Measurements from ENCODE around the gene UVRAG.

DNA sequence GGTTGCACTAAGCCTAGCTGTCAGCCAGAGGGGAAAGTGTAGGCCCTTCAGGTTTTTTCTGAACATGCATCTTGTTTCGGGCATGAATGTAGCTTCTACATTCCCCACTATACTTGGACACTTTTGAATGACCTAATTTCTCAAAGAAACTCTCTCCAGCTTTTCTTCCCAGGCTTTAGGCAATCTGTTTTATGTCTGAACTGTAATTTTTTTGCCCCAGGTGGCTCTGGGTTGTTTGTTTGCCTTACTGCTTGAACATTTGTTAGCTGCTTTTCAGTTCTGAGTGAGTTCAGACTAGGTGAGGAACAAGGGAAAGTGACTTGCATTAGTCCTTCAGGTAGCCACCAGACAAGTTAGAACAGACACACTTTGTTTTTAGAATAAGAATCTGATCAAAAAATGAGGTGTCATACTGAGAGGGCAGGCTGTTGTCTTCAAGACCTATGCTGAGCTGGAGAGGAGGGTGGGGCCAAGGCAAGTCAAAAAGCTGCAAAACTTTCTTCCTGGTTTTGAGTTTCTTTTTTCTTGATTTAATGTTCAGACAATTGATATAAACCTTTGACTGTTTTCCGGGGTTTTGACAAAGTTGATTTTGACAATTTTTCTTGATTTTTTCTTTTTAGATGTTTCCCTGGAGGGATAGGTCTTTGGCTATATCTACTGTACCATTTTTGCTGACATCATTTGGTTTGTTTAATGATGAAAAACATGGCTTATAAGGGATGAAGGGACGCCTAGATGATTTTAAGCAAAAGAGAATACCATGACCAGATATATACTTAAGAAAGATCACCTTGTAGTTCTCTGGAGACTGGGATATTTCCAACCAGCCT lies 208.4 kb downstream of the UVRAG start:
- TF ChIP-seq EZH2 (IDR thresholded peaks at IDR 0.05) (no peak), POLR2AphosphoS5 (IDR thresholded peaks at IDR 0.05; ENCODE audit: borderline replicate concordance, low read depth, low read length) (no peak), FOXP2 (optimal IDR thresholded peaks at IDR 0.05; ENCODE audit: control extremely low read depth, extremely low read length, insufficient read depth) (no peak)
